Stimulated activated CD4-positive, alpha-beta T cell treated with anti-CD3 and anti-CD28 coated beads, Interleukin-2, amount 100 ng/mL, for 48 hours (primary cell): ENCODE measurements around the gene ASAP2.

Experiments used
- DNase-seq, 2 donors: peaks; one replicate each; pipeline ENCODE4 v3.0.0-alpha.2; 2020

ASAP2 gene

GRCh38 chr2:9410108-9410507, 203.5 kb downstream of the ASAP2 start:
- DNase-seq, result no peak

DNA sequence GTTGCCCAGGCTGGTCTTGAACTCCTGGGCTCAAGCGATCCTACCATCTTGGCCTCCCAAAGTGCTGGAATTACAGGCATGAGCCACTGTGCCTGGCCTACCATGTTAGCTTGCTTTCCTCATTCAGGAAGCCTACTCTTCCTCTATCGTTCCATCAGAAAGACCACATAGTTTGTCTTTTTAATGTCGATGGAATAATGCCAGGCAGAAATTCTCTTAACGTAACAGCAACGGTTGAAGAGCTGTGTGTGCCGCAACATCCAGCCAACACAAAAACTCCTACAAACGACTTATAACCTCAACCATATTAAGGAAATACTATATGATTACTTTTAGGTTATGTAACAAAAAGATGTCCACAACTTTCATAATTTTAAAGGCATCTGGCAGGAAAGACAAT, 206.2 kb downstream of the ASAP2 start:
- no peak for DNase-seq

DNA sequence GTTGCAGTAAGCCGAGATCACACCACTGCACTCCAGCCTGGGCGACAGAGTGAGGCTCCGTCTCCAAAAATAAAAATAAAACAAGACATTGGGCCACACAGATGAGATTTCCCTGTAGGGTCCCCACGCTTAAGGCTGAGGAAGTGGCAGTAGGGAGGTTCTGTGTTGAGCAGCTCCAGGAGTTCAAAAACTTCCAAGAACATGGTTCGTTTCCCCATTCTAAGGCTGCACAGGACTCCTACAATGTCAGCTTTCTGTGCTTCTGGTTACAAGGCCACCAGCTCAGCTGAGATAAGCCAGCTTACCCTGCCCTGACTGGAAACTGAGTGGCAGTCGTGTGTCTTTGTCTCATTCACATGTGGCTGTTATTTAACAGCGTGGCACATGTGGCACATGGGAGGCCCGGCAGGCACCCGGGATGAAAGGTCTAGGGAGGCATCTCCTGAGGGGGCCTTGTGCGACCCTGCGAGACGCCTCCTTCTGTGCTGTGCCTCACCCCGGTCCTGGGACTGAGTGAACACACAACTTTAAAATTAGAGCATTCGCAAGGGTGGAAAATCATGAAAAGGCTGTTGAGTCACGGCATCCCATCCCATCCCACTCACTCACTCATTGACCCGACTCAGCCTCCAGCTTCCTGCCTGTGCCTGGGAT, 209.0 kb downstream of the ASAP2 start:
- DNase-seq, result no peak

DNA sequence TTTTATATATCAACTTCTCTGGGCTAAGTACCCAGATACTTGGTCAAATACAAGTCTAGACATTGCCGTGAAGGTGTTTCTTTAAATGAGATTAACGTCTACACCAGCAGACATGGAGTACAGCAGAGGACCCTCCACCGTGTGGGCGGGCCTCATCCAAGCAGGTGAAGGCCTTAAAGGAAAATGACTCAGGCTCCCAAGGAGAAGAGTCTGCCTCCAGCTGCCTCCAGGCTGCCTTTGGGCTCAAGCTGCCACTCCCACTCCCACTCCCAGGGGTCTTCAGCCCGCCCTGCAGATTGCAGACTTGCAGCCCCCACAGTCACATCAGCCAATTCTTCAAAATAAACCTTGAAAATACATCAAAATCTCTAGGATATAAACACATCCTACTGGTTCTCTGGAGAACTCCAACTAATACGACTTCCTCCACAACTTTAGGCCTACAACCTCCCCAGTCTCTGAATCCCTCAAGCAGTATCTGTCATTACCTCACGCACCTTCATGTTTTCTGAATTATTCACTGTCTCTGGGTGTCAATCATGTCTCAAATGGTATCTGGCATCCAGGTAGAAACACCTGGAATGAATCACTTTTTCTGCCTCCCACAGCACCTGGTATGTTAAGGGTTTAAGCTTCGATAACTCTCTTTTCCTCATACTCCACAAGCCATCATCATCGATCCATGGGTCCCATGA, 209.8 kb downstream of the ASAP2 start:
- no peak for DNase-seq

DNA sequence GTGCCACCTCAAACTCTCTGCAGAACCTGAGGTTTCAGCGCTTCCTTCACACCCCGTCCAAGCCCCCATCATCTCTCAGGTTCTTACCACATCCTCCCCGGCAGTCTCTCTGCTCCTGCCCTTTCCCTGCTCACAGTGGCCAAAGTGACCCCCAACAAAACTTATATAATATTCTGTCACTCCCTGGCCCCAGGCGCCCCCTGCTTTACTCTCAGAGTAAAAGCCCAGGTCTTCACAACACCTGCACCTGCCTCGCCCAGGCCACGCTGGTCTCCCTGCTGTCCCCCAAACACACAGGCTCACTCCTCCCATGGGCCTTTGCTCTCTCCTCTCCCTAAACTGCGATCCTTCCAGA, 210.3 kb downstream of the ASAP2 start:
- DNase-seq, result no peak

- DNase-seq, result no peak
These were observed 211.1 kb downstream of the ASAP2 start for GRCh38 chr2:9417725-9418124.

DNA sequence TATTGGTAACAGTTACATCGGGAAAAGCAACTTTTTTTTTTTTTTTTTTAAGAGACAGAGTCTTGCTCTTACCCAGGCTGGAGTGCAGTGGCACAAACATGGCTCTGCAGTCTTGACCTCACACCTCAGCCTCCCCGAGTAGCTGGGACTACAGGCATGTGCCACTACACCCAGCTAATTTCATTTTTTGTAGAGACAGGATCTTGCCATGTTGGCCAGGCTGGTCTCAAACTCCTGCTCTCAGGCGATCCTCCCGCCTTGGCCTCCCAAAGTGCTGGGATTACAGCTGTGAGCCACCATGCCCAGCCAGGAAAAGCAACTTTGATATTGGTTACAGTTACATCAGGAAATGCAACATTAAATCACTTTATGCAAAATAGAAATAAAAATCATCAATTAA, 212.1 kb downstream of the ASAP2 start:
- no peak for DNase-seq

DNA sequence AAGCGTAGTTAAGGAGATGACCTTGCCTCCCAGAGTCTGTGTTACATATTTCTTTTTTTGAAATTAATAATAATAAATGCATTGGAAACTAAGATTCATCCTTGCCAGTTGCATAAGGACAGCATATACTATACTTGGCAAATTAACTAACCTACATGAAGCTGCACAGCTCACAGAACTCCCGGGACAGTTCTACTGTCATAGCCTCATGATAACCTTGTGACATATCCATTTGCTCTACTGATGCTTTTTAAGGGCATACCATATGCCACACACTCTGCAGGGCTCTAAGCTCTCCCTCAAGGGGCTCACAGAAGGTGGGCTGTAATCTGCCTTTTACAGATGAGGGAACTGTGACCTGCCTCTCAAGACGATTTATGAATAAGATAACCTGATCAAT, 212.9 kb downstream of the ASAP2 start:
- DNase-seq, result no peak

DNA sequence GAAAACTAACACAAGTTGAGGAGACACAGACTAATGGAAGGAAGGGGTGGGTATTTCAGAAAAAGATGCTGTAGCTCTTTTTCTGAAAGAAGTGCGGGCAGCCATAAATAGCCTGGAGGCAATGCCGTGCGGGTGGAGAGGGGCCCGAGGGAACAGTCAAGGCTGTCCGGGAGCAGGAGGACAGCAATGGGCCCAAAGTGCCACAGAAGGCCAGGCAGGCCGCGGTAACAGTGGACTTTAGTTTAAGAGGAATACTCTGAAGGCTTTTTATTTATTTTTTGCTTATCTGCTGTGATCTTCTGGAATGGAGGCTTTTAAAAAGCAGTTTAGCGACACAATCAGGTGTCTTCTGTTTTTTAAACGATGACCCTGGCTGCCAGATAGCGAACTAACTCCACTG, 213.9 kb downstream of the ASAP2 start:
- no peak for DNase-seq

- peak; percentile 31 to 42 for DNase-seq
These were observed 215.9 kb downstream of the ASAP2 start for GRCh38 chr2:9422321-9423099.

GRCh38 chr2:9423100-9423921, 216.7 kb downstream of the ASAP2 start, which contains the start of the genes CPSF3 and ITGB1BP1:
Gene CPSF3, plus strand, starts transcription at chr2:9423654. Its CDS starts 120 bp downstream, at chr2:9423774.
Gene ITGB1BP1, minus strand, starts transcription at chr2:9423528. Its CDS starts 4,831 bp downstream, at chr2:9418697.
- DNase-seq, result peak; percentile 96 to 97

GRCh38 chr2:9423922-9424272, 217.3 kb downstream of the ASAP2 start:
- DNase-seq, result peak in 1 of 2 donors; percentile 12

- DNase-seq, result no peak
These were observed 218.0 kb downstream of the ASAP2 start for GRCh38 chr2:9424447-9425164.

- no peak for DNase-seq
These were observed 222.5 kb downstream of the ASAP2 start for GRCh38 chr2:9428965-9429577.

DNA sequence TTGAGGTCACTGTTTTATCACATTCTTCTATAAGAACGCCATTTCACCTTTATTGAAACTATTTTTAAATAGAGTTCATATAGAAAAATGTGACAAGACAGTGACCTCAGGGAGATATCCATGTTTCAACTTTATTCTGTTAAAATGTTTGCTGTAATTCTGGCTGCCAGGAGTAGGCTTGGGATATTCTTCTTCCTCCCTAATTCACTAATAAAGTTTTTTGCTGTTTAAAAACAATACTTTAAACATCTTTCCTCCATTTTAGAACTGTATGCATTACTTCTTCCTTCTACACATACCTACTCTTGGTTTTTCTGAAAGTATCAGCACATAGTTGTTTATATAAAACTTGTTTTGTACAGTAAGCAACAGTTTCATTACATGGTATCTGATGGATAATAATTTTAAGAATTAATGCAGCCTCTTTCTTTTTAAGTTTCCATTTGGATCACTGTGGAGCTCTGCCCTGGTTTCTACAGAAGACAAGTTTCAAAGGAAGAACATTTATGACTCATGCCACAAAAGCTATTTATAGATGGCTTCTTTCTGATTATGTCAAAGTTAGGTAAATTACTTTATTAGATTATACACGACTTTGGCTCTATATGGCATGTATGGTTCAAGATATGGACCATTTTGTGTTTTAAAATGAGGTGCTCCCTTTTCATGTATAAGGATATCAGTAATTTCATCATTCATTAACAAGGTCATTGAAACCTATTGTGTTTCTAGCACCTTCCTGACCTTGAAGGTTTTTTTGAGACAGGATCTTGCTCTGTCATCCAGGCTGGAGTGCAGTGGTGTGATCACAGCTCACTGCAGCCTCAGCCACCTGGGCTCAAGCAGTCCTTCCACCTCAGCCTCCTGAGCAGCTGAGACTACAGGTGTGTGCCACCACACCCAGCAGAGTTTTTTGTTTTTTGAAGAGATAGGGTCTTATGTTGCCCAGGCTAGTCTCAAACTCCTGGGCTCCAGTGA, 224.0 kb downstream of the ASAP2 start:
- no peak for DNase-seq

DNA sequence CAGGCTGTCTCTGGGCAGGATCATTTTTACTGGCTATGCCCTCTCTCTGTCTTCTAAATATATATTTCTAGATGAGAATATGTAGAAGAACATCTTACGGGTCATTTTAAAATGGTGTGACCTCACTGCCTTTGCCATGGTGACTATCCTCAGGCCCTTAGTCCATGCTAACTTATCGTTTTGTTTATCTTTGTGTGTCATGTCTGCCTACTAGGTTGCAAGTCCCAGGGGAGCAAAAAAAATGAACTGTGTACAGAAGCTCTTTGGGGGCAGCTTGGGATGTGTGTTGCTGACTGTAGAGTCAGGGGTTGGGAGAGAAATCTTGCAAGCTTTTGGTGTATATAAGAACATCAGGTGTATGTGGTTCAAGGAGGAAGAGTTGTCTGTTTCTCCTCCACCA, 227.9 kb downstream of the ASAP2 start:
- no peak for DNase-seq

DNA sequence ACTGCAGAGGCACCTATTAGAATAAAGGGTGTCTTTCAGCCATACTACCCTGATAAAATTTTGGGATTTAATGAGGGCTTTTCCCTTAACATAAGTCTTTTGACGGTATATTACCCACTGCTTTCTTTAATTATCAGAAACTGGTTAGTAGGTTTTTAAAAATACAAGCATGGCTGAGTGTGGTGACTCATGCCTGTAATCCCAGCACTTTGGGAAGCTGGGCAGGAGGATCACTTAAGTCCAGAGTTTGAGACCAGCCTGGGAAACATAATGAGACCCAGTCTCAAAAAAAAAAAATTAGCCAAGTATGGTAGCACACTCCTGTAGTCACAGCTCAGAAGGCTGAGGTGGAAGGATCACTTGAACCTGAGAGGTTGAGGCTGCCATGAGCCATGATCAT, 232.9 kb downstream of the ASAP2 start:
- DNase-seq, result no peak

DNA sequence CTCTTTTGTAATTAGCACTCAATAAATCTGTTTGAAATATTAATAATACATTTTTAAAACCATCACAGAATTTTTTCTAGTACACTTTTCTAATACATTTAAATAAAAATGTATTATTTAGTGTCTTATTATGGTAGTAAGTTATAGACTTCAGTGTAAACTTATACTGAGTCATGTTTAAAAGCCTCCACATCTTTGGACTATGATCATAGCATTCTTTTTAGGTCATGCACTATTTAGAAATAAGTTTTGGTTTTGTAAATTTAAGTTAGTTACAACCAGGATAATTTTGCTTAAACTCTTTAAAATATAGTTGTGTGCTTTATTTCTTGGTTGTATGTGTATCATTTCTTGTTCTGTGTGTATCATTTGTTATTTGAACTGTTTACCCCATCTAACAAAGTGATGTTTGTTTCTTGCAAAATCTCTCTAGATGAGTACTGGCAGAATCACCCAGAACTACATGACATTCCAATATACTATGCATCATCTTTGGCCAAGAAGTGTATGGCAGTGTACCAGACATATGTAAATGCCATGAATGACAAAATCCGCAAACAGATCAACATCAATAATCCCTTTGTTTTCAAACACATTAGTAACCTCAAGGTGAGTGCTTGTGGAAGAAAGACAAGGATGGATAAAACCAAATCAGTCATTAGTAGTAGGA, 233.6 kb downstream of the ASAP2 start:
- DNase-seq, result no peak

- DNase-seq, result no peak
These were observed 234.9 kb downstream of the ASAP2 start for GRCh38 chr2:9441556-9441955.

- no peak for DNase-seq
These were observed 236.9 kb downstream of the ASAP2 start for GRCh38 chr2:9443526-9443925.
